Mucosa of descending colon (tissue), 3 donors: ENCODE results near the gene ZNF646. TPM values are rescaled to one million over a fixed set of nuclear protein-coding genes. Genes with fewer than 3 reads are reported as not detected.
"Not testable (repeated sequence)": the region's sequence is repeated elsewhere in the genome, so short reads cannot be mapped to it uniquely, and the experiment has no call there.

Experiments used
- ATAC-seq: fragments of 200-7000 bp; cut with Tn5 transposase; one replicate; pipeline ENCODE4 v1.9.1; 2020; ENCODE audit warnings: mild to moderate bottlenecking, moderate library complexity
- DNase-seq, 3 donors: peaks; one replicate each; pipeline ENCODE4 v3.0.0-alpha.2; 2020
- H3K36me3 ChIP-seq: fragments of 200-600 bp; one replicate; pipeline ENCODE4 v1.8.0; 2021; ENCODE audit warnings: low read depth, mild to moderate bottlenecking
- H3K4me1 ChIP-seq: fragments of 200-600 bp; one replicate; pipeline ENCODE4 v1.8.0; 2021; ENCODE audit warnings: low read depth, mild to moderate bottlenecking
- H3K4me3 ChIP-seq: fragments of 200-600 bp; one replicate; pipeline ENCODE4 v1.8.0; 2021; ENCODE audit warnings: mild to moderate bottlenecking
- H3K9me3 ChIP-seq: fragments of 200-600 bp; one replicate; pipeline ENCODE4 v1.8.0; 2021; ENCODE audit warnings: mild to moderate bottlenecking
- CTCF ChIP-seq: fragments of 200-600 bp; IDR thresholded peaks from one replicate; pipeline ENCODE4 v1.8.0; 2022; ENCODE audit warnings: antibody characterized with exemption, mild to moderate bottlenecking
- intact Hi-C, 2 donors: fragments of 100-400 bp; cut with DNase I in 1 of 2; cut with micrococcal nuclease in 1 of 2; formaldehyde crosslinking; loops; one replicate each; pipeline versions ENCODE4 v1.11.0 to v1.11.1; 2022; cut with DNase I, micrococcal nuclease
- total RNA-seq, 3 donors: library from RNA; stranded (reverse); fragmentation: NEBNext Ultra II Directional in 2 of 3; extraction: Animal tissue kit (Norgen Biotek cat#: 25700) in 2 of 3; gene quantifications; one replicate each; pipeline versions ENCODE4 v1.2.1 to v1.2.4, GENCODE V29; 2021 to 2023
- donor health status: DM: no; HTN: no; CAD: no; lungs with moderate emphysema.
- donor health status: DM: no; HTN: no; CAD: no.
- donor health status: DM: no; HTN: yes; CAD: no.

ZNF646 gene
- total RNA-seq, 3 donors from 2014 or later = 19.1 to 20.3 (median 20.0) TPM

GRCh38 chr16:31092330-31092729 lies 18.1 kb downstream of the ZNF646 start:
- intact Hi-C loops = no loop called here
- Histone ChIP-seq H3K4me1 (peaks cover 14% of the 10 kb centered on the region), H3K9me3 (no peaks in the 10 kb centered on the region), H3K36me3 (no peaks in the 10 kb centered on the region), H3K4me3 (no peak overlapping the region)
- ATAC-seq (no peak), DNase-seq (no peak)
- TF ChIP-seq CTCF = no peak

GRCh38 chr16:31093132-31093703 lies 19.0 kb downstream of the ZNF646 start:
- peaks cover 14% of the 10 kb centered on the region for H3K4me1 ChIP-seq
- no peak overlapping the region for H3K4me3 ChIP-seq
- H3K9me3 ChIP-seq = no peaks in the 10 kb centered on the region
- TF ChIP-seq CTCF = no peak
- H3K36me3 ChIP-seq = no peaks in the 10 kb centered on the region
- DNase-seq (no peak), ATAC-seq (no peak)
- intact Hi-C loops = no loop called here

- peaks cover 14% of the 10 kb centered on the region for H3K4me1 ChIP-seq
- DNase-seq (peak in 1 of 3 donors; percentile 49), ATAC-seq (peak; percentile 7)
- intact Hi-C loops = no loop called here
- H3K4me3 ChIP-seq = peak overlapping the region; percentile 46
- no peaks in the 10 kb centered on the region for H3K36me3 ChIP-seq
- H3K9me3 ChIP-seq = no peaks in the 10 kb centered on the region
- no peak for TF ChIP-seq CTCF
Measured at GRCh38 chr16:31094088-31094423, 19.8 kb downstream of the ZNF646 start.

GRCh38 chr16:31094424-31095120 lies 20.4 kb downstream of the ZNF646 start, which contains the start of gene VKORC1:
Gene VKORC1 (minus strand): TSS chr16:31094797. CDS start chr16:31094729, 68 bp downstream.
- peak within 1 kb of the TSS; percentile 46 for H3K4me3 ChIP-seq
- no peaks in the 10 kb centered on the region for H3K9me3 ChIP-seq
- H3K4me1 ChIP-seq = peaks cover 14% of the 10 kb centered on the region
- no peak for TF ChIP-seq CTCF
- intact Hi-C loops = no loop called here
- peak; percentile 94 to 96 (median 95) for DNase-seq
- H3K36me3 ChIP-seq = no peaks in the 10 kb centered on the region
- peak; percentile 95 for ATAC-seq

GRCh38 chr16:31099860-31100638 lies 25.8 kb downstream of the ZNF646 start:
- Histone ChIP-seq H3K4me1 (peaks cover 6% of the 10 kb centered on the region), H3K4me3 (no peak overlapping the region), H3K9me3 (no peaks in the 10 kb centered on the region), H3K36me3 (no peaks in the 10 kb centered on the region)
- DNase-seq (no peak), ATAC-seq (no peak)
- intact Hi-C loops = no loop called here
- TF ChIP-seq CTCF = no peak

GRCh38 chr16:31100876-31101641 lies 26.8 kb downstream of the ZNF646 start:
- ATAC-seq = not testable (repeated sequence)

More at GRCh38 chr16:31100876-31101641, 26.8 kb downstream of the ZNF646 start:
- H3K4me1 ChIP-seq, DNase-seq, H3K36me3 ChIP-seq, H3K9me3 ChIP-seq, H3K4me3 ChIP-seq, intact Hi-C loops: not testable (repeated sequence)
